Mesenchymal stem cell (in vitro differentiated cells and primary cell): ENCODE results near the gene RPTOR.

Source experiments
- DNase-seq: peaks from one replicate; pipeline ENCODE4 v3.0.0-alpha.2; 2013
- H2AFZ ChIP-seq: one replicate; pipeline ENCODE4 v1.6.1; 2013; ENCODE audit warnings: low read depth, mild to moderate bottlenecking, control low read depth, inconsistent platforms, low read length, moderate library complexity
- H2AK5ac ChIP-seq: 2 replicates; pipeline ENCODE4 v1.6.1; 2013; ENCODE audit warnings: low read length, moderate library complexity, mild to moderate bottlenecking, inconsistent platforms; ENCODE audit not compliant: severe bottlenecking
- H2BK120ac ChIP-seq: one replicate; pipeline ENCODE4 v1.6.1; 2013; ENCODE audit warnings: low read depth, mild to moderate bottlenecking, inconsistent platforms, low read length, moderate library complexity
- H2BK12ac ChIP-seq, 2 experiments: one replicate each; pipeline ENCODE4 v1.6.1; 2013; ENCODE audit warnings: inconsistent platforms in 2 of 2, low read length in 2 of 2, mild to moderate bottlenecking in 2 of 2, moderate library complexity in 2 of 2, control low read depth in 1 of 2
- H2BK15ac ChIP-seq: one replicate; pipeline ENCODE4 v1.6.1; 2013; ENCODE audit warnings: mild to moderate bottlenecking, low read depth, inconsistent platforms; ENCODE audit not compliant: poor library complexity, severe bottlenecking
- H2BK5ac ChIP-seq: 2 replicates; pipeline ENCODE4 v1.6.1; 2013; ENCODE audit warnings: low read depth, mild to moderate bottlenecking, low read length, control low read depth, inconsistent platforms; ENCODE audit not compliant: poor library complexity, severe bottlenecking
- H3K14ac ChIP-seq, 2 experiments: one replicate each; pipeline ENCODE4 v1.6.1; 2013; ENCODE audit warnings: inconsistent platforms in 2 of 2, low read length in 2 of 2, control low read depth in 1 of 2, mild to moderate bottlenecking in 1 of 2, moderate library complexity in 1 of 2
- H3K18ac ChIP-seq, 2 experiments: one replicate each; pipeline ENCODE4 v1.6.1; 2013; ENCODE audit warnings: inconsistent platforms in 2 of 2, low read length in 2 of 2, control low read depth in 1 of 2, low read depth in 1 of 2, mild to moderate bottlenecking in 1 of 2
- H3K23ac ChIP-seq, 2 experiments: one replicate each; pipeline ENCODE4 v1.6.1; 2013; ENCODE audit warnings: inconsistent platforms in 2 of 2, low read length in 2 of 2, mild to moderate bottlenecking in 2 of 2, moderate library complexity in 2 of 2, control low read depth in 1 of 2
- H3K27ac ChIP-seq: 2 replicates; pipeline ENCODE4 v1.5.1; 2013; ENCODE audit warnings: mild to moderate bottlenecking, moderate library complexity, low read length, control low read depth, inconsistent platforms; ENCODE audit not compliant: poor library complexity, severe bottlenecking
- H3K27me3 ChIP-seq, 2 experiments: 2 replicates each; pipeline versions ENCODE4 v1.6.1 to v1.7.0; 2013; ENCODE audit warnings: low read length in 2 of 2, mild to moderate bottlenecking in 2 of 2, moderate library complexity in 2 of 2, control low read depth in 1 of 2, inconsistent platforms in 1 of 2; ENCODE audit not compliant: control insufficient read depth in 1 of 2, insufficient read depth in 1 of 2
- H3K36me3 ChIP-seq, 2 experiments: 2 replicates each; pipeline versions ENCODE4 v1.6.1 to v1.7.0; 2013; ENCODE audit warnings: low read length in 2 of 2, control low read depth in 1 of 2, inconsistent platforms in 1 of 2, low read depth in 1 of 2, mild to moderate bottlenecking in 1 of 2; ENCODE audit not compliant: insufficient read depth in 2 of 2, control insufficient read depth in 1 of 2
- H3K4ac ChIP-seq, 2 experiments: one replicate each; pipeline ENCODE4 v1.6.1; 2013; ENCODE audit warnings: inconsistent platforms in 2 of 2, low read length in 2 of 2, mild to moderate bottlenecking in 2 of 2, moderate library complexity in 2 of 2, control low read depth in 1 of 2, low read depth in 1 of 2
- H3K4me1 ChIP-seq: 2 replicates; pipeline ENCODE4 v1.6.1; 2013; ENCODE audit warnings: low read depth, low read length, control low read depth; ENCODE audit not compliant: control insufficient read depth, insufficient read depth
- H3K4me2 ChIP-seq: 2 replicates; pipeline ENCODE4 v1.6.1; 2013; ENCODE audit warnings: low read length, mild to moderate bottlenecking, inconsistent platforms; ENCODE audit not compliant: poor library complexity, severe bottlenecking
- H3K4me3 ChIP-seq, 2 experiments: 2 replicates each; pipeline versions ENCODE4 v1.5.1 to v1.7.0; 2013; ENCODE audit warnings: low read length in 2 of 2, mild to moderate bottlenecking in 2 of 2, control low read depth in 1 of 2, low read depth in 1 of 2; ENCODE audit not compliant: insufficient read depth in 1 of 2
- H3K79me1 ChIP-seq: replicated peaks from 2 replicates; pipeline ENCODE4 v1.6.1; 2013; ENCODE audit warnings: mild to moderate bottlenecking, control low read depth, low read length, inconsistent platforms; ENCODE audit not compliant: poor library complexity, severe bottlenecking
- H3K9ac ChIP-seq: 2 replicates; pipeline ENCODE4 v1.7.0; 2013; ENCODE audit warnings: mild to moderate bottlenecking, low read length, moderate library complexity
- H3K9me3 ChIP-seq: 2 replicates; pipeline ENCODE4 v1.7.0; 2013; ENCODE audit warnings: mild to moderate bottlenecking, low read length; ENCODE audit not compliant: control insufficient read depth
- H4K8ac ChIP-seq: one replicate; pipeline ENCODE4 v1.6.1; 2013; ENCODE audit warnings: inconsistent platforms, mild to moderate bottlenecking, low read length, moderate library complexity
- H4K91ac ChIP-seq: one replicate; pipeline ENCODE4 v1.6.1; 2013; ENCODE audit warnings: mild to moderate bottlenecking, low read length, inconsistent platforms
- WGBS: methylation state at CpG from one replicate; pipeline ENCODE4 v1.1.7; 2013; ENCODE audit warnings: mixed read lengths; 5-methylcytosine and 5-hydroxymethylcytosine counted together

The RPTOR gene

DNA sequence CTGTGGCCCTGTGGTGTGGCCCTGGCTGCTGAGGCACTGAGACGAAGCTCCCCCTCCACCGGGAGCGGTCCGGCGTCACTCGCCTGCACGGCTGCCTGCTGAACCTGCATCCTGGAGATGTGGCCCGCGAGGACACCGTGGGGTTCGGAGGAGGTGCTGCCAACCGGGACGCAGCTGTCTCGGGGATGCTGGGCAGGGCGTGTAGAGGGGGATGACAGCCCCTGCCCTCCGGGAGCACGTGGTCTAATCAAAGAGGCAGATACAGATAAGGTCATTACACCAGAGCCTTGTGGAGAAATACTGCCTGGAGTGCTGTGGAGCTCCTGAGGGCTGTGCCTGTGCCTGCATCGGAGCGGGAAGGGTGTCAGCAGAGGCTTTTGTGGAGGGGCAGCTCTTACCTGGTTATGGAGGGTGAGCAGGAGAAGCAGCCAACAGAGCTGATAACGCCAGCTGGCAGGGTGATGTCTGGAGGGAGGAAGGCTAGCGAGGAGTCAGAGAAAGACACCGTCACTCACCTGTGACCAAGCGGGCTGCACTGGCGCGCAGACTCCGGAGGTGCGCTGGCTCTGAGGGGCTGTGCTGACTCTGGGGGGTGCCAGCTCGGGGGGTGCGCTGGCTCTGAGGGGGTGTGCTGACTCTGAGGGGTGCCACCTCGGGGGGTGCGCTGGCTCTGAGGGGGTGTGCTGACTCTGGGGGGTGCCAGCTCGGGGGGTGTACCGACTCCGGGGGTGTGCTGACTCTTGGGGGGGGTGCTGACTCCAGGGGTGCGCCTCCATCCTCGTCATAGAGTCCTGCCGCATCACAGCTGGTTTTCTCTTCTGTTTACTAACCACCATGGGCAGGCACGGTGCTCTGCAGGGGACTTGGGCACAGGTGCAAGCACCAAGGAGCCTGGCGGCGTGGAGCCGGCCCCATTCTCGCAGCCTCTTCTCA is 342.3 kb downstream of the RPTOR start:
- Histone ChIP-seq H2BK120ac (no peak overlapping the region), H2AK5ac (no peak overlapping the region), H3K36me3 (peaks cover 53 to 67% of the 10 kb centered on the region in 2 experiments), H3K9me3 (no peaks in the 10 kb centered on the region), H3K4me3 (no peak overlapping the region), H2AFZ (no peak overlapping the region), H3K27me3 (no peaks in the 10 kb centered on the region), H4K91ac (no peak overlapping the region), H4K8ac (no peak overlapping the region), H3K18ac (no peak overlapping the region), H3K14ac (no peak overlapping the region), H3K4me1 (peaks cover 22% of the 10 kb centered on the region), H2BK5ac (no peak overlapping the region), H3K27ac (no peak overlapping the region), H2BK15ac (no peak overlapping the region), H3K23ac (no peak overlapping the region), H3K4ac (no peak overlapping the region), H3K4me2 (no peak overlapping the region), H2BK12ac (no peak overlapping the region), H3K79me1 (peaks cover 7% of the 10 kb centered on the region), H3K9ac (no peak overlapping the region)
- no peak for DNase-seq
- WGBS, result 97% methylated on average over 35 of the region's 42 CpGs

- WGBS, result 98% methylated on average over 5 of the region's 10 CpGs
- Histone ChIP-seq H3K79me1 (peaks cover 7% of the 10 kb centered on the region), H3K18ac (no peak overlapping the region), H3K4ac (no peak overlapping the region), H3K9me3 (no peaks in the 10 kb centered on the region), H2AK5ac (no peak overlapping the region), H3K9ac (no peak overlapping the region), H3K36me3 (peaks cover 51 to 68% of the 10 kb centered on the region in 2 experiments), H2BK15ac (no peak overlapping the region), H4K8ac (no peak overlapping the region), H3K4me1 (peaks cover 30% of the 10 kb centered on the region), H3K14ac (no peak overlapping the region), H2AFZ (no peak overlapping the region), H3K27me3 (no peaks in the 10 kb centered on the region), H2BK12ac (no peak overlapping the region), H3K4me3 (no peak overlapping the region), H2BK5ac (no peak overlapping the region), H3K27ac (no peak overlapping the region), H3K23ac (no peak overlapping the region), H3K4me2 (no peak overlapping the region), H2BK120ac (no peak overlapping the region), H4K91ac (no peak overlapping the region)
- no peak for DNase-seq
These were observed 343.1 kb downstream of the RPTOR start for GRCh38 chr17:80887639-80888175.

DNA sequence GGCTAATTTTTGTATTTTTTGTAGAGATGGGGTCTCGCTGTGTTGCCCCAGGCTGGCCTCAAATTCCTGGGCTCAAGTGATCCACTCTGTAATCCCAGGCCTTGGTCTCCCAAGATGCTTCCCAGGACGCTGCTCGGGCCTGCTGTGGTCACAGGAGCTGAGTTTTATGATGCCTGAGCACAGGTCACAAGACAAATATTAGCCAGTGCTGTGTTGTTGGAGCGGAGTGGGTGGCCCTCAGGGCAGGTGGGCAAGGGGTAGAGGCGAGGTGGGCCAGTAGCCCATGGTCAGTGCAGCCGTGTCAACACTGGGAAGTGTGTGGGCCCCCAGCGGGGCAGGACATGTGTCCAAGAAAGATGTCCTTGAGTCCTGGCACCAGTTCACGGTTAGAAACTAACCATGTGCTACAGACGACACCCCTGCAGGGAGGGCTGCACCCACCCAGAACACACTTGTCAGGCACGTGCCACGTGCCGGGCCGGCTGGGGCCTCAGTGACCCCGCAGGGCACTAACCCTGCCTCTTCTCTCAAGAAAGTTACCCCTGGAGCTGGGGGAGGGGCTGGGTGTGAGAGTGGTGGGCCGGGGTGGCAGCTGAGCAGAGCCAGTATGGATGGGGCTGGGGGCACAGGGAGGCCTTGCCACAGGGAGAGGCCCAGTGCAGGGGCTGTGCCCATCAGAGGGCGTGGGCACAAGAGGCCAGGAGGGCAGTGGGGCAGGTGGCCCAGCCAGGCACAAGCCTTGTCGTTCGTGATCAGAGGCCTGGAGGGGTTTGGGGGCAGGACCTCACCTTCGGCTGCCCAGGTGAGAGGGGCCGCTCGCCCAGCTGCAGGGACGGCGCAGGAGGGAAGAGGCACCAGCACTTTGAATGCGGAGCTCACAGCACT is 343.9 kb downstream of the RPTOR start:
- Histone ChIP-seq H3K4me3 (no peak overlapping the region), H3K9ac (no peak overlapping the region), H2BK12ac (peak overlapping the region in 1 of 2 experiments; percentile 72)

More for the DNA sequence above, 343.9 kb downstream of the RPTOR start:
- Histone ChIP-seq H2AK5ac (no peak overlapping the region), H2BK15ac (no peak overlapping the region), H4K91ac (no peak overlapping the region), H3K4me2 (no peak overlapping the region), H2AFZ (no peak overlapping the region), H2BK120ac (no peak overlapping the region), H3K18ac (no peak overlapping the region), H3K4ac (no peak overlapping the region), H3K4me1 (peaks cover 38% of the 10 kb centered on the region), H3K36me3 (peaks cover 45 to 66% of the 10 kb centered on the region in 2 experiments), H2BK5ac (no peak overlapping the region), H3K79me1 (peaks cover 7% of the 10 kb centered on the region), H4K8ac (no peak overlapping the region), H3K27me3 (no peaks in the 10 kb centered on the region), H3K14ac (no peak overlapping the region), H3K9me3 (no peaks in the 10 kb centered on the region), H3K23ac (no peak overlapping the region), H3K27ac (no peak overlapping the region)
- DNase-seq, result no peak
- 97% methylated on average over 24 of the region's 24 CpGs for WGBS
